ENCODE results near the gene TPI1. TPM values are rescaled to one million over a fixed set of nuclear protein-coding genes. Genes with fewer than 3 reads are reported as not detected.

Gene TPI1
- 1,835 and 2,004 TPM in 2 replicates for total RNA-seq (2014; rRNA removed; shearing (Covaris generic))
- 956 and 987 TPM in 2 replicates for polyA plus RNA-seq (2015; cell fraction: cytosol; rRNA removed)
- polyA plus RNA-seq (2015; cell fraction: nucleus; rRNA removed): 314 and 367 TPM in 2 replicates

- DNase-seq (ENCODE audit: low read depth, low spot score): peak; percentile 77
- in situ Hi-C loops (cut with HindIII; ENCODE audit: low pct_unique_long_range_greater_than_20kb, low sequenced_read_pairs): no loop called here
Measured at GRCh38 chr12:6867413-6868210, at the start of gene TPI1. Gene TPI1 (plus strand): TSS chr12:6867531. CDS start chr12:6867567, 36 bp downstream.

- DNase-seq (ENCODE audit: low read depth, low spot score): no peak
- in situ Hi-C loops (cut with HindIII; ENCODE audit: low pct_unique_long_range_greater_than_20kb, low sequenced_read_pairs): no loop called here
Measured at GRCh38 chr12:6817662-6818157, 49.6 kb upstream of the TPI1 start.

GRCh38 chr12:6818222-6818621 lies 49.1 kb upstream of the TPI1 start:
- in situ Hi-C loops (cut with HindIII; ENCODE audit: low pct_unique_long_range_greater_than_20kb, low sequenced_read_pairs): no loop called here
- no peak for DNase-seq (ENCODE audit: low read depth, low spot score)

GRCh38 chr12:6818645-6819044 lies 48.7 kb upstream of the TPI1 start:
- in situ Hi-C loops (cut with HindIII; ENCODE audit: low pct_unique_long_range_greater_than_20kb, low sequenced_read_pairs): no loop called here
- no peak for DNase-seq (ENCODE audit: low read depth, low spot score)

- DNase-seq (ENCODE audit: low read depth, low spot score): no peak
- in situ Hi-C loops (cut with HindIII; ENCODE audit: low pct_unique_long_range_greater_than_20kb, low sequenced_read_pairs): no loop called here
Measured at GRCh38 chr12:6819106-6820030, 48.0 kb upstream of the TPI1 start.

GRCh38 chr12:6820166-6820565 lies 47.2 kb upstream of the TPI1 start:
- DNase-seq (ENCODE audit: low read depth, low spot score): no peak
- in situ Hi-C loops (cut with HindIII; ENCODE audit: low pct_unique_long_range_greater_than_20kb, low sequenced_read_pairs): no loop called here

GRCh38 chr12:6821591-6822425 lies 45.5 kb upstream of the TPI1 start, which contains the start of gene GPR162:
Gene GPR162 (plus strand): TSS chr12:6821821. CDS start chr12:6823899, 2,078 bp downstream.
- in situ Hi-C loops (cut with HindIII; ENCODE audit: low pct_unique_long_range_greater_than_20kb, low sequenced_read_pairs): no loop called here
- DNase-seq (ENCODE audit: low read depth, low spot score): no peak

GRCh38 chr12:6822426-6823135 lies 44.8 kb upstream of the TPI1 start:
- in situ Hi-C loops (cut with HindIII; ENCODE audit: low pct_unique_long_range_greater_than_20kb, low sequenced_read_pairs): no loop called here
- no peak for DNase-seq (ENCODE audit: low read depth, low spot score)

GRCh38 chr12:6823182-6824084 lies 43.9 kb upstream of the TPI1 start:
- DNase-seq (ENCODE audit: low read depth, low spot score): no peak
- in situ Hi-C loops (cut with HindIII; ENCODE audit: low pct_unique_long_range_greater_than_20kb, low sequenced_read_pairs): no loop called here

- in situ Hi-C loops (cut with HindIII; ENCODE audit: low pct_unique_long_range_greater_than_20kb, low sequenced_read_pairs): no loop called here
- DNase-seq (ENCODE audit: low read depth, low spot score): no peak
Measured at GRCh38 chr12:6824085-6824775, 43.1 kb upstream of the TPI1 start.

- no peak for DNase-seq (ENCODE audit: low read depth, low spot score)
- in situ Hi-C loops (cut with HindIII; ENCODE audit: low pct_unique_long_range_greater_than_20kb, low sequenced_read_pairs): no loop called here
Measured at GRCh38 chr12:6824901-6825381, 42.4 kb upstream of the TPI1 start.

GRCh38 chr12:6825398-6826124 lies 41.8 kb upstream of the TPI1 start:
- in situ Hi-C loops (cut with HindIII; ENCODE audit: low pct_unique_long_range_greater_than_20kb, low sequenced_read_pairs): no loop called here
- peak; percentile 84 for DNase-seq (ENCODE audit: low read depth, low spot score)

GRCh38 chr12:6826125-6826733 lies 41.1 kb upstream of the TPI1 start:
- in situ Hi-C loops (cut with HindIII; ENCODE audit: low pct_unique_long_range_greater_than_20kb, low sequenced_read_pairs): no loop called here
- no peak for DNase-seq (ENCODE audit: low read depth, low spot score)

- DNase-seq (ENCODE audit: low read depth, low spot score): no peak
- in situ Hi-C loops (cut with HindIII; ENCODE audit: low pct_unique_long_range_greater_than_20kb, low sequenced_read_pairs): no loop called here
Measured at GRCh38 chr12:6826734-6827436, 40.4 kb upstream of the TPI1 start.
